Measurements from ENCODE around the gene KLF16.
A peak's percentile ranks its signal among the peaks of the same experiment; 100 is the strongest.
"Not testable (repeated sequence)": the region's sequence is repeated elsewhere in the genome, so short reads cannot be mapped to it uniquely, and the experiment has no call there.

The KLF16 gene

GRCh38 chr19:1901940-1902404, 38.6 kb upstream of the KLF16 start:
- no peak overlapping the region for H3K4me3 ChIP-seq
- in situ Hi-C loops (cut with MboI; ENCODE audit: low sequenced_read_pairs), result no loop called here
- DNase-seq (ENCODE audit: low spot score in 2 of 2), result no peak

GRCh38 chr19:1896508-1896907, 33.1 kb upstream of the KLF16 start:
- in situ Hi-C loops (cut with MboI; ENCODE audit: low sequenced_read_pairs), result no loop called here

More at GRCh38 chr19:1901940-1902404, 38.6 kb upstream of the KLF16 start:
- H3K27me3 ChIP-seq (ENCODE audit: low read depth), result no peaks in the 10 kb centered on the region
- H3K36me3 ChIP-seq (replicated peaks), result peaks cover 7% of the 10 kb centered on the region; the same call in 1 of the 2 replicates
- H3K9me3 ChIP-seq, result no peaks in the 10 kb centered on the region
- H3K4me1 ChIP-seq, result peaks cover 7% of the 10 kb centered on the region

GRCh38 chr19:1893791-1894190, 30.4 kb upstream of the KLF16 start:
- no peaks in the 10 kb centered on the region for H3K9me3 ChIP-seq
- no peak for DNase-seq (ENCODE audit: low spot score in 2 of 2)
- peaks cover 5% of the 10 kb centered on the region; the same call in 1 of the 2 replicates for H3K4me1 ChIP-seq
- H3K4me3 ChIP-seq, result no peak overlapping the region
- no peaks in the 10 kb centered on the region for H3K27me3 ChIP-seq (ENCODE audit: low read depth)
- H3K36me3 ChIP-seq (replicated peaks), result no peaks in the 10 kb centered on the region
- in situ Hi-C loops (cut with MboI; ENCODE audit: low sequenced_read_pairs), result no loop called here

More at GRCh38 chr19:1896508-1896907, 33.1 kb upstream of the KLF16 start:
- H3K9me3 ChIP-seq, result no peaks in the 10 kb centered on the region
- H3K4me1 ChIP-seq, result peaks cover 5% of the 10 kb centered on the region; the same call in 1 of the 2 replicates
- H3K4me3 ChIP-seq, result no peak overlapping the region
- H3K36me3 ChIP-seq (replicated peaks), result no peaks in the 10 kb centered on the region
- no peaks in the 10 kb centered on the region for H3K27me3 ChIP-seq (ENCODE audit: low read depth)
- no peak for DNase-seq (ENCODE audit: low spot score in 2 of 2)

GRCh38 chr19:1889907-1890306, 26.5 kb upstream of the KLF16 start:
- DNase-seq (ENCODE audit: low spot score in 2 of 2), result no peak
- H3K4me3 ChIP-seq, result no peak overlapping the region
- no peaks in the 10 kb centered on the region for H3K9me3 ChIP-seq
- H3K27me3 ChIP-seq (ENCODE audit: low read depth), result no peaks in the 10 kb centered on the region
- no peaks in the 10 kb centered on the region for H3K36me3 ChIP-seq (replicated peaks)
- H3K4me1 ChIP-seq, result peaks cover 7% of the 10 kb centered on the region
- in situ Hi-C loops (cut with MboI; ENCODE audit: low sequenced_read_pairs), result no loop called here

GRCh38 chr19:1888385-1888784, 25.0 kb upstream of the KLF16 start:
- no peaks in the 10 kb centered on the region for H3K36me3 ChIP-seq (replicated peaks)
- no peaks in the 10 kb centered on the region for H3K27me3 ChIP-seq (ENCODE audit: low read depth)
- no peak overlapping the region for H3K4me3 ChIP-seq
- H3K9me3 ChIP-seq, result no peaks in the 10 kb centered on the region
- no peak for DNase-seq (ENCODE audit: low spot score in 2 of 2)
- peaks cover 12% of the 10 kb centered on the region for H3K4me1 ChIP-seq
- in situ Hi-C loops (cut with MboI; ENCODE audit: low sequenced_read_pairs), result no loop called here

GRCh38 chr19:1886360-1886759, 23.0 kb upstream of the KLF16 start:
- H3K9me3 ChIP-seq; H3K4me3 ChIP-seq; in situ Hi-C loops (cut with MboI; ENCODE audit: low sequenced_read_pairs); H3K36me3 ChIP-seq (replicated peaks); DNase-seq (ENCODE audit: low spot score in 2 of 2); H3K27me3 ChIP-seq (ENCODE audit: low read depth): not testable (repeated sequence)
- peaks cover 12% of the 10 kb centered on the region for H3K4me1 ChIP-seq

- H3K9me3 ChIP-seq; H3K36me3 ChIP-seq (replicated peaks); in situ Hi-C loops (cut with MboI; ENCODE audit: low sequenced_read_pairs); H3K27me3 ChIP-seq (ENCODE audit: low read depth): not testable (repeated sequence)
- peak within 1 kb of the TSS; percentile 91 for H3K4me3 ChIP-seq
- peak; percentile 85 to 95 for DNase-seq (ENCODE audit: low spot score in 2 of 2)
- H3K4me1 ChIP-seq, result peaks cover 12% of the 10 kb centered on the region
Measured at GRCh38 chr19:1885398-1886119, 22.2 kb upstream of the KLF16 start, which contains the start of gene ABHD17A. Gene ABHD17A (minus strand): TSS chr19:1885496. CDS start chr19:1881566, 3,930 bp downstream.

- DNase-seq (ENCODE audit: low spot score in 2 of 2), result peak in 1 of 2 experiments; percentile 34
- Histone ChIP-seq H3K4me1 (peaks cover 12% of the 10 kb centered on the region), H3K9me3 (no peaks in the 10 kb centered on the region), H3K36me3 (replicated peaks) (no peaks in the 10 kb centered on the region), H3K27me3 (ENCODE audit: low read depth) (no peaks in the 10 kb centered on the region), H3K4me3 (peak overlapping the region; percentile 91)
- in situ Hi-C loops (cut with MboI; ENCODE audit: low sequenced_read_pairs), result no loop called here
Measured at GRCh38 chr19:1884719-1885334, 21.4 kb upstream of the KLF16 start.

- DNase-seq (ENCODE audit: low spot score in 2 of 2), result no peak
- Histone ChIP-seq H3K4me1 (peaks cover 12% of the 10 kb centered on the region), H3K4me3 (peak overlapping the region; percentile 91), H3K27me3 (ENCODE audit: low read depth) (no peaks in the 10 kb centered on the region), H3K9me3 (no peaks in the 10 kb centered on the region), H3K36me3 (replicated peaks) (no peaks in the 10 kb centered on the region)
- in situ Hi-C loops (cut with MboI; ENCODE audit: low sequenced_read_pairs), result no loop called here
Measured at GRCh38 chr19:1884291-1884718, 20.9 kb upstream of the KLF16 start.

GRCh38 chr19:1883784-1884183, 20.4 kb upstream of the KLF16 start:
- Histone ChIP-seq H3K4me1 (peaks cover 12% of the 10 kb centered on the region), H3K4me3 (peak overlapping the region; percentile 91), H3K9me3 (no peaks in the 10 kb centered on the region), H3K36me3 (replicated peaks) (no peaks in the 10 kb centered on the region), H3K27me3 (ENCODE audit: low read depth) (no peaks in the 10 kb centered on the region)
- in situ Hi-C loops (cut with MboI; ENCODE audit: low sequenced_read_pairs), result no loop called here
- DNase-seq (ENCODE audit: low spot score in 2 of 2), result no peak

- peaks cover 12% of the 10 kb centered on the region for H3K4me1 ChIP-seq
- H3K27me3 ChIP-seq (ENCODE audit: low read depth), result no peaks in the 10 kb centered on the region
- H3K4me3 ChIP-seq, result peak overlapping the region; percentile 91; the same call in 1 of the 2 replicates
- no peak for DNase-seq (ENCODE audit: low spot score in 2 of 2)
- in situ Hi-C loops (cut with MboI; ENCODE audit: low sequenced_read_pairs), result no loop called here
- H3K9me3 ChIP-seq, result no peaks in the 10 kb centered on the region
- H3K36me3 ChIP-seq (replicated peaks), result no peaks in the 10 kb centered on the region
Measured at GRCh38 chr19:1882786-1883692, 19.7 kb upstream of the KLF16 start.

- H3K4me1 ChIP-seq, result peaks cover 7% of the 10 kb centered on the region
- no peaks in the 10 kb centered on the region for H3K9me3 ChIP-seq
- no peak overlapping the region for H3K4me3 ChIP-seq
- no peaks in the 10 kb centered on the region for H3K36me3 ChIP-seq (replicated peaks)
- no peaks in the 10 kb centered on the region for H3K27me3 ChIP-seq (ENCODE audit: low read depth)
- no peak for DNase-seq (ENCODE audit: low spot score in 2 of 2)
- in situ Hi-C loops (cut with MboI; ENCODE audit: low sequenced_read_pairs), result no loop called here
Measured at GRCh38 chr19:1882089-1882785, 18.9 kb upstream of the KLF16 start.
